NCI-H2196 (cell line): Measurements from ENCODE around the gene HS2ST1.

Source experiments
- DNase-seq: peaks from one replicate; lab custom pipeline; 2025; ENCODE audit not compliant: unreplicated experiment; lab: John Stamatoyannopoulos, UW

Gene HS2ST1

GRCh38 chr1:87132284-87132870 lies 217.9 kb downstream of the HS2ST1 start:
- DNase-seq: no peak

- no peak for DNase-seq
These were observed 219.6 kb downstream of the HS2ST1 start for GRCh38 chr1:87134061-87134460.

GRCh38 chr1:87134625-87135328 lies 220.3 kb downstream of the HS2ST1 start:
- DNase-seq: no peak

GRCh38 chr1:87135329-87135712 lies 220.9 kb downstream of the HS2ST1 start:
- DNase-seq: no peak

GRCh38 chr1:87136607-87137341 lies 222.3 kb downstream of the HS2ST1 start:
- DNase-seq: no peak

GRCh38 chr1:87137342-87137739 lies 222.9 kb downstream of the HS2ST1 start:
- DNase-seq: no peak

GRCh38 chr1:87140831-87141540 lies 226.6 kb downstream of the HS2ST1 start:
- DNase-seq: no peak

- no peak for DNase-seq
These were observed 227.1 kb downstream of the HS2ST1 start for GRCh38 chr1:87141556-87141955.

- no peak for DNase-seq
These were observed 229.1 kb downstream of the HS2ST1 start for GRCh38 chr1:87143413-87144135.

GRCh38 chr1:87144316-87144895 lies 230.0 kb downstream of the HS2ST1 start:
- DNase-seq: no peak

- no peak for DNase-seq
These were observed 230.5 kb downstream of the HS2ST1 start for GRCh38 chr1:87144981-87145380.

- no peak for DNase-seq
These were observed 232.1 kb downstream of the HS2ST1 start for GRCh38 chr1:87146538-87146937.

- DNase-seq: no peak
These were observed 232.6 kb downstream of the HS2ST1 start for GRCh38 chr1:87146986-87147385.

GRCh38 chr1:87147851-87148250 lies 233.4 kb downstream of the HS2ST1 start:
- no peak for DNase-seq

- no peak for DNase-seq
These were observed 234.2 kb downstream of the HS2ST1 start for GRCh38 chr1:87148661-87149060.

GRCh38 chr1:87149241-87150041 lies 235.0 kb downstream of the HS2ST1 start:
- no peak for DNase-seq

- DNase-seq: no peak
These were observed 235.7 kb downstream of the HS2ST1 start for GRCh38 chr1:87150143-87150542.

GRCh38 chr1:87151500-87152421 lies 237.3 kb downstream of the HS2ST1 start:
- no peak for DNase-seq

- no peak for DNase-seq
These were observed 239.9 kb downstream of the HS2ST1 start for GRCh38 chr1:87154384-87154783.
